Hematopoietic multipotent progenitor cell treated with erythropoietin and hydrocortisone succinate and interleukin-3 and kit ligand, for 15 days (in vitro differentiated cells): Measurements from ENCODE around the gene RARS1.
"Not testable (repeated sequence)": the region's sequence is repeated elsewhere in the genome, so short reads cannot be mapped to it uniquely, and the experiment has no call there.

Experiments used
- DNase-seq: peaks from one replicate; pipeline ENCODE4 v3.0.0-alpha.2; 2015; ENCODE audit warnings: low spot score

Gene RARS1

DNA sequence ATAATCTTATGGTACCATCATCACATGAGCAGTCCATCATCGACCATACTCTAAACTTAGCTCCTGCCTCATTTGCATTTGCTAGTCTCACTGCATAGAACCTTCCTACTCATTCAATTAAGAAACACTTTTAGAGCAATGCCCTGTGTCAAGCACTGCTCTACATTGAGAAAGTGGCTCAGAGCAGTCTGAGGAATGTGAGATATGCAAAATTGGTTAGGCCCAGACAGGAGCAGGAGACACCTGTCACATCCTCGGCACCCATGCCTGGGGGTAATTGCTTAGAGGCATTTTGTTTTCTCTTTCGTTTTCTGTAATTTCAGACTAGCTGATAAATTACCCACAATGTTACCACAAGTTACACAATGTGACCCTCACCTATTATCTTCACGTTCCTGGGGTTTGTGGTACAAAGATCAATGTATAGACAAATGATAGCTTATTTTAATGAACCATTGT lies 4.9 kb upstream of the RARS1 start:
- no peak for DNase-seq

DNA sequence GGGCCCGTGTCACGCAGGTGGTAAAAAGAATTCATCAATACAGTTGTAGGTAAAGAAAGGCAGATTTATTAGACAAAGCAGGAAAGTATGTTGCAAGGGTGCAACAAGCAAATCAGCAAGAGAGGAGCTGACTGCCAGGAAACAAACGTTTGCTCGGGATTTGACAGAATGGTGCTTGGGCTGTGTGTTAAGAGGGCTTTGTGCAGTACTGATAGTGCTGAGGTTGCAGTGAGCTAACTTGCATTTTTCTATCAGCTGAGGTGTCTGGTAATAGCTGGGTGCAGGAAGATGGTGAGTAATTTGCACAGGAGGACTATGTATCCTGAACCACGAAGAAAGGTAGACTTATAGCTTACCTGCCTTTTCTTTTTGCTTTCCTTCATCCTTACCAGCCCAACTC lies 3.9 kb upstream of the RARS1 start:
- no peak for DNase-seq

DNA sequence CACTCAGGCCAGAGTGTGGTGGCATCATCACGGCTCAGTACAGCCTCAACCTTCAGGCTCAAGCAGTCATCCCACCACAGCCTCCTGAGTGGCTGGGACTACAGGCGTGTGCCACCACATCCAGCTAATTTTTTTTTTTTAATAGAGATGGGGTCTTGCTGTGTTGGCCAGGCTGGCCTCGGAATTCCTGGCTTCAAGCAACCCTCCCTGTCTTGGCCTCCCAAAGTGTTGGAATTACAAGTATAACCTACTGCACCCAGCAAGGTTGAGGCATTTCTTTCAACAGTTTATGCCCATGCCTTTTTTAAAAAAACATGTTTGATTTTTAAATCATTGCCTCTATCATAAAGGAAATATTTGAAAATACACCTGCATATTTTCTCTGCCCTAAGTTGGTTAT lies 2.8 kb downstream of the RARS1 start:
- DNase-seq, result no peak

DNA sequence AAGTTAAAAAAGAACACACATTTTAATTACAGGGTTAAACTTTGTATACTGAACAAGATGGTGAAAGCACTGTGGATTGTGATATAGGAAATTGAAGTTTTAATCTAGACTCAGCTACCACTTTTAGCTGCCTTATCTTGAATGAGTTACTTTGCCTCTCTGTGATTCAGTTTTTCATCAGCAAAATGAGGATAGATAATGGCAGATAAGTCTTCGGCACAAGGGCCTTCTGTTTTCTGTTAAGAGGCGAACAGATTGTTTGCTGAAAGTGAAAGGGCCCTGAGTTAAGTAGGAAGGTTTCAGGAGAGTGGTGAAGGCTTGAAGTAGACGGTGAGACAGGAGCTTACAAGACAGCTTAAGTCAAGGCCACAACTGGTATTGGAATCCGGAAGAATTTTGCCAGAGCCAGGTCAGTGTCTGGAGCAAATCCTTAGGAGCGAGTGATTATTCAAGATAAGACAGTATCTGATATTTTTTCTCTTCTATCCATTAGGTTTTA lies 7.8 kb downstream of the RARS1 start:
- no peak for DNase-seq

DNA sequence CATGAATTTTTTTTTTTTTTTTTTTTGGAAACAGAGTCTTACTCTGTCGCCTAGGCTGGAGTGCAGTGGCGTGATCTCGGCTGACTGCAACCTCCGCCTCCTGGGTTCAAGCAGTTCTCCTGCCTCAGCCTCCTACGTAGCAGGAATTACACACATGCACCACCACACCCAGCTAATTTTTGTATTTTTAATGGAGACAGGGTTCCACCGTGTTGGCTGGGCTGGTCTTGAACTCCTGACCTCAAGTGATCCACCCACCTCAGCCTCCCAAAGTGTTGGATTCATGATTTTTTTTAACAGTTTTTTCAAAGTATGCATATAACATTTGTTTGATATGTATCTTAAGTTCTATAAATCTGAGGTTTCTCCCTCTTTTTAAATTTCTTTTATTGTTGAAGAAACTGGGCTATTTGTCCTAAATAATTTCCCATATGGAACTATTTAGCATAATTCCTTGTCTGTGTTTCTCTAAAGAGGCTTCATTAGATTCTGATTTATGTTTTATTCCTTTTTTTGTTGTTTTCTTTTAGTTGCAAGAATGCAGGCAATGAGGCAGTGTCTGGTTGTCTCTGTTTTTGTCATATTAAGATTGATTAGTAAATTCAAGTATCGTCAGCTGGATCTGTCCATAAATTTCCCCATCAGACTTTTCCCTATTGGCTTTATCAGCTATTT lies 16.4 kb downstream of the RARS1 start:
- DNase-seq, result no peak

DNA sequence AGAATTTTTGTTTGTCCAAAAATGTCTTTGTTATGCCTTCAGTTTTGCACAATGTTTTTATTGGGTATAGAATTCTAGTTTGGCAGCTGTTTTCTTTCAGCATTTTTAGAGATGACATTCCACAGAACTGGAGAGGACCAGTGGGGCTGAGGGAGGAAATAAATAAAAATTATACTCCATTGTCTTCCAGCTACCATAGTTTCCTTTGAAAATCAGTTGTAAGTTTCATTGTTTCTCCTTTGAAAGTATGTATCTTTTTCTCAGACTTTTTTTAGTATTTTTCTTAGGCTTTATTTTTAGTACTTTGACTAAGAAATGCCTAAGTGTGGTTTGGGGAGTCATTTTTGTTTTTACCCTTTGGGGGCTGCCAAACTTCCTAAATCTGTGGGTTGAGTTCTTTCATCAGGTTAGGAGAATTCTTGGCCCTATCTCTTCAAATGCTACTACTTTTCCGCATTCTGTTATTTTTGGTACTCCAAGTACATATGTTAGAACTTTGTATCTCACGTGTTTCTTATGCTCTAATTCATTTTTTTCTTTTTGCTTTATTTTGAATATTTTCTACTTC lies 27.7 kb downstream of the RARS1 start:
- no peak for DNase-seq

DNA sequence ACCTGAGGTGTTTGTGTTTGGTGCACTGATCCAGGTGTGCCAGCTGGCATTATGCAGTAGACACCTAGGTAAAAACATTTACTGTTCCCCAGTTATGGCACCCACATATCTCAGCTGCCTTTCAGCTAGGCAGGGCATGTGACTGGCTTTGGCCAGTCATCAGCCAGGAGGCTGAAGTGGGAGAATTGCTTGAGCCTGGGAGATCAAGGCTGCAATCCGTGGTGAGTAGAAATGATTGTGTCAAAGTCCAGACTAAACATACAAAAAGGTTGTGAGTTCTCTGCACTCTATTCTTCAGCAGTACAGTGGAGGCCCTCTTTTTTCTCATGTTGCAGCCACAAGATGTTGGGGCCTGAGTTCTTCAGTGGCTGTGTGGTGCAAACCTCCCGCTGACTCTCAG lies 39.6 kb downstream of the RARS1 start:
- no peak for DNase-seq

DNA sequence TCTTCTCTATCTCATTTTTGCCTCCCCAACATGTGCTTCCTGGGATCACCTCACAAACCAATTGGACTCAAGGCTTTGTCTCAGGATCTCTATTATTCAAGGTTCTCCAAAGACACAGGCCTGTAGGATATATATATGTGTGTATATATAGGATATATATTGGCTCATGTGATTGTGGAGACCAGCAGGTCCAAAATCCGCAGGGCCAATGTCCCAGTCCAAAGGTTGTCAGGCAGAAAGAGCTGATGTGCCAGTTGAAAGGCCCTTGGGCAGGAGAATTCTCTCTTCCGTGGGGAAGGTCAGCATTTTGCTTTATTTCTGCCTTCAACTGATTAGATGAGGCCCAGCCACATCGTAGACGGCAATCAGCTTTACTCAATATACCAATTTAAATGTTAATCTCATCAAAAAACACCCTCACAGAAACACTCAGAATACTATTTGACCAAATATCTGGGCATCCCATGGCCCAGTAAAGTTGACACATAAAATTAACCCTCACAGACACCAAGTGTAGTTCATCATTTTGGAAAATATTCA lies 41.6 kb downstream of the RARS1 start:
- no peak for DNase-seq

DNA sequence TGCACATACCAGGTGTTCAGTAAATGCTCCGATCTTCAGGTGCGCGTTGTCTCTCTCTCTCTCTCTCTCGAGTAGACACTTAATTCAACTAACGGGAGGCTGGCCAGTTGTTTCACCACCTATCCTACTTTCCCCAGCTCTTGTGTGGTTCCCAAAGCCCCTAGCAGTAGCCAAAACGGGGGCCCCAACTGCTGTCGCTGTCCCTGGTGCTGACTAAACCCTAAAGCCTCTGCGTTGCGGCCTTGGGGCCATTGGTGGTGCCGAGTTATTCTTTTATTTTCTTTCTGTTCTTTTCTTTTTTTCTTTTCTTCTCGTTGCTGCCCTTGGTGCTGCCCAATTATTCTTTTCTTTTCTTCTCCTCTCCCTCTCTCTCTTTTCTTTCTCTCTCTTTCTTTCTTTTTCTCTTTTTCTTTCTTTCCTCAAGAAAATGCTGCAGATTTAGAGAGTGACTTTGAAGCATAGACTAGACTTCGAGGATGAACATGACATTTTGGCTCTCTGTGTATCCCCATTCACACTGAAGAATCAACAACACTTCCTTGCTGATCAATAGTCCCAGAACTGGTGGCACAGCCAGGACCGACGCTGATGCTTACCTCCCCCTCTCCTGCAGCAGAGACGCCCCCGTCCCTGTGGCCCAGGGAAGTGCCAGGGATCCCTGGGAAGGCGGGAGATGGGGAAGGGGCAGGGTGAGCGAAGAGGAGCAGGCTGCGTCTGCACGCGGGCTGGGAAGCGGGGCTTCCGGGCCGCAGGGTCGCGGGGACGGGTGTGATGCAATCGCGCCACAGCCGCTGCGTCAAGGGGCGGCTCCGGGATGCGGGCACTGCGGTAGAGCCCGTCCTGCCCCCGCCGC lies 42.5 kb downstream of the RARS1 start, which contains the start of gene FBLL1:
FBLL1 (plus strand) TSS at position 785 of the 853 bp plus-strand sequence. CDS start 200 bp downstream, outside the sequence.
- no peak for DNase-seq

DNA sequence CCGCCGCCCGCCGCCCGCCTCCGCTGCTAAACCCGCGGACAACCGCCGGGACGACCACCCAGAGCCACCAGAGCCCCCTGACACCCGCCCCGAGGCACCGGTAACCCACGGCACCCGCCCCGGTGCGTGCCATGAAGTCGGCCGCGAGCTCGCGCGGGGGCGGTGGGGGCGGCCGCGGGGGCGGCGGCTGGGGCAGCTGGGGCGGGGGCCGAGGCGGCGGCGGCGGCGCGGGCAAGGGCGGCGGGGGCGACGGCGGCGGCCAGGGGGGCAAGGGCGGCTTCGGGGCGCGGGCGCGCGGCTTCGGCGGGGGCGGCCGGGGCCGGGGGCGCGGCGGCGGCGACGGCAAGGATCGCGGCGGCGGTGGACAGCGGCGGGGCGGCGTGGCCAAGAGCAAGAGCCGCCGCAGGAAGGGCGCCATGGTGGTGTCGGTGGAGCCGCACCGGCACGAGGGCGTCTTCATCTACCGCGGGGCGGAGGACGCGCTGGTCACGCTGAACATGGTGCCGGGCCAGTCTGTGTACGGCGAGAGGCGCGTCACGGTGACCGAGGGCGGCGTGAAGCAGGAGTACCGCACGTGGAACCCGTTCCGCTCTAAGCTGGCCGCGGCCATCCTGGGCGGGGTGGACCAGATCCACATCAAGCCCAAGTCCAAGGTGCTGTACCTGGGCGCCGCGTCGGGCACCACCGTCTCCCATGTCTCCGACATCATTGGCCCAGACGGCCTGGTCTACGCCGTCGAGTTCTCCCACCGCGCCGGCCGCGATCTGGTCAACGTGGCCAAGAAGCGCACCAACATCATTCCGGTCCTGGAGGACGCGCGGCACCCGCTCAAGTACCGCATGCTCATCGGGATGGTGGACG lies 43.3 kb downstream of the RARS1 start:
- no peak for DNase-seq

DNA sequence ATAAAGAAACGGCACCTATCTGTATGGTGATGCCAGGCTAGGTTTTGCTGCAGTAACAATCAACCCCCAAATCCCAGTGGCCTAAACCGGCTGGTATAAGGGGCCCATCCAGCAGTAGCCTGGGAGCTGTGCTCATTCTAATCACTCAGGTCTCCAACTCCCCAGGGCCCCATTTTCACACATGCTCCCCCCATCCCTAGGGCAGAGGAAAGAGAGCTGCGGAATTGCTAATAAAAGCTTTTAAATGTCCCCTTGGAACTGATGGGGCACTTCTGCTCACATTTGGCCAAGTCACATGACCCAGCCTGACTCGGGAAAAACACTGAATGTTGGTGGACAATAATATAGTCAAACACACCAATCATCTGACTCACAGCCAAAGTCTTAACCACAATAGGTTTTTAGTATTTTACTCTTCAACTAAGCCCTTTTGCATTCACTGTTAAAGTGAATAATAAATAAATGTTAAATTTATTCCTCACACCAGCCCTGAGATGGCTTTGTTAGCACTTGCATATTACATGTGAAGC lies 44.4 kb downstream of the RARS1 start:
- no peak for DNase-seq

DNA sequence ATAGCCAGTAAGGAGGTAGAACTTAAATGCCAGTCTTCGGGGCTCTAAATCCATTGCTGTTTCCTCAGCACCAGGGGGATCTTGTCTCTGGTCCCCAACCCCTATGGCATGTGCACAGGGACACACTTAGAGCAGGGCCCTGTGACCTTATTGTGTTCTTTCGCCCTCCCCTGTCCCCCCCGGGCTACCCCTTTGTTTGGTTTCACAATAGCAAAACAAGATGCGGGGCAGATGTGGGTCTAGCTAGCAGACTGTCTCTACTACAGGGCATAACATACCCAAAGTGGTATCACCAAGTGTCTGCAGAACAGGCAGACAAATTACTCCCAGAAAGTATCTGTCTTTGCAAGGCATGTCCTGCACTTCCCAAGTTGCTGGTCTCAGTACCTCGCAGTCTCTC lies 44.9 kb downstream of the RARS1 start:
- no peak for DNase-seq

DNA sequence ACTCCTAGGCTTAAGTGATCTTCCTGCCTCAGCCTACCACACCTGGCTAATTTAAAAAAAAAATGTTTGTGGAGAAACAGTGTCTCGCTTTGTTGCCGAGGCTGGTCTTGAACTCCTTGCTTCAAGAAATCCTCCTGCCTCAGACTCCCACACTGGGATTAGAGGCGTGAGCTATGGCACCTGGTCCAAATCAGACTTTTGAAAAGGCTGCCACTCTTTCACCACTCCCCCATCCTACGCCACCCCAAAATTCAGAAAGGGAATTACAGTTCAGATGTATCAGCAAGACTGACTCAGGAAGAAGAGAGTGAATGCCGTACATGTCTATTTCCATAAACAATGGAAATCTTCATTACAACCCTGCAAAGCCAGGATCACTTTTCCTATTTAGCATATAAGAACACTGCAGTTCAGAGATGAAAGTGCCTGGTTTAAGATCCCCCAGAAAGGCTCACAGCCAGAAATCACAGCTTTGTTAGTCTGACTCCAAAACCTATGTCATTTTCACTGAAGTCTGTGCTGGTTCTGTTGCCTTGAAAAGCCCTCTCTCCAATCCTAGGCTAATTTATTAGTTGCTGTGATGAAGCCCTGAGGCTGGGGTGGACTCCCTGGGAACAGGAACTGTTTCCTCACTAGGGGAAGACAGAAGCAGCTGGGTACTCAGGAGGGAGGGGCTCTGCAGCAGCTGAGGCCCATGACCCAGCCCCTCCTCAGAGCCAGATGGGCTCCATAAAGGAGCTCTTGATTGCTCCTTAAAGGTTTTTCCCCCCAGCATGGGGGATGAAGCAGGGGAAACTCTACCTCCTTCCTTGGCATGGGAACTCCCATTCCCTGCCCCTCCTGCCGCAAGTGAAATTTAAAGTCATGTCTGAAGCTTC lies 46.0 kb downstream of the RARS1 start:
- DNase-seq, result no peak

DNA sequence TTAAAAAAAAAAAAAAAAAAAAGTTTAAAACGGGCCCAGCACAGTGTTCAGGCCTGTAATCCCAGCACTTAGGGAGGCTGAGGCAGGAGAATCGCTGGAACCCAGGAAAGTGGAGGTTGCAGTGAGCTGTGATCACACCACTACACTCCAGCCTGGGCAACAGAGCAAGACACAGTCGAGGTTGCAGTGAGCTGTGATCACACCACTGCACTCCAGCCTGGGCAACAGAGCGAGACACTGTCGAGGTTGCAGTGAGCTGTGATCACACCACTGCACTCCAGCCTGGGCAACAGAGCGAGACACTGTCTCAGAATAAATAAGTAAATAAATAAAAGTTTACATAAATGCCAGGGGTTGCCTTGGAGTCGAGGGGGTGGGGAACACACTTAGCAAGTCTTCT lies 48.1 kb downstream of the RARS1 start:
- DNase-seq, result not testable (repeated sequence)

DNA sequence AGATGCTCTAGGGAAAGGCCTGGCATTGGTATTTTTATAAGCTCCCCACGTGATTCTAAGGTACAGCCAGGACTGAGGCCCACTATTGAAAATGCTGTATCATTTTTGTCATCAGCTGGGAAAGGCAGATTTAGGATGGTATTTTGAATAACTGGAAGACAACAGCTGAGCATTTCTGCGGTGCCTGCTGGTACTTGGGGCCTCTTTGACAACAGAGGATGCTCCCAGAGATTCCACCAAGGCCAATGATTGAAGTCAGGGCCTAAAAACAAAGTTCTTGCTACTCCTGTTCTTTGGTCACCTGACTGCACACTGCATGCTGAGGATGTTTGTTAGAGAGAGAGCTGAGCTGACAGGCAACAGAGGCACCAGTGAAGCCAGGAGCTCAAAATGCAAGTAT lies 50.9 kb downstream of the RARS1 start:
- no peak for DNase-seq

DNA sequence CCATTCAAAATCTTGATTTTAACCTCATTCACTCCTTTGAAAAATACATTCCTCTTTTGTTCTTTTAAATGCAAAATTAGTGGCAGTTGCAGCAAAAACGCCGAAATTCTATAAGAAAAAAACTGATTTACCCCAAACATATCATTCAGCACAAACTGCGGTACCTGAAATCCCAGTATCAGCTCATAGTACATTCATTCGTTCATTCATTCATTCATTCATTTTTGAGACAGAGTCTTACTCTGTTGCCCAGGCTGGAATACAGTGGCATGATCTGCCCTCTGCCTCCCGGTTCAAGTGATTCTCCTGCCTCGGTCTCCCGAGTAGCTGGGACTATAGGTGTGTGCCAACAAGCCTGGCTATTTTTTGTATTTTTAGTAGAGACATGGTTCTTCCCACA lies 63.3 kb downstream of the RARS1 start:
- DNase-seq, result no peak

DNA sequence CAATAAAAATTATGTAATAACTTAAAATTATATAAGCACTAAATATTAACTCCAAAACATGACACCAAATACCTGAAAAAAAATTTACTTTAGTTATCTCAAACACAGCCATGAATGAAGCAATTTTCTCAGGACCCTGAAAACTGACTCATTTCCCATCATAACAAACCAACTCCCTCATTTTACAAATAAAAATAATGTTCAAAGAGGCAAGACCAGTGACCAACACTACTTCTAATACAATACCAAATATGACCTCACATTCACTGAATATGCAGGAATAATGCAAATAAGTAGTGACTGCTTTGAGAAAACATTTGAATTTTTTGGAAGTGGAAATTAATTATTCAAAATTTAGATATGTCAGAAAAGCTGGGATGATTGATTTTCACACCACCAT lies 64.4 kb downstream of the RARS1 start:
- DNase-seq, result no peak

DNA sequence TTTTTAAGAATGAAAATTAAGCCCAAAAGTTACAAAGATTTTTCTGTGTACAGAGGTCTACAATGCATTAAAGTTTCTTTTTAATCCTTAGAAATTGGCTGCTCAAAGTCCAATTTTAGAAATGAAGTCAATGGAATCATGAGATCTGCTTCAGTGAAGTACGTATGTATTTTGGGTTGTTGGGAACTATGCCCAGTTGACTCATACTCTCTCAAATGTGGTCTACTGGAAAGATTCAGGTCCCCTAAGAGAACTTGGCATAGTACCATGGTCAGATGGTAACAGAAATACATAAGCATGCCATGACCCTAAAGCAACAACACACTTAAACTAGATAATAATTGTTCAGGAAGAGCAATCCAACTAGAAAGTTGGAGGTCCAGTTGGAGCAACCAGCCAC lies 65.9 kb downstream of the RARS1 start:
- DNase-seq, result no peak

DNA sequence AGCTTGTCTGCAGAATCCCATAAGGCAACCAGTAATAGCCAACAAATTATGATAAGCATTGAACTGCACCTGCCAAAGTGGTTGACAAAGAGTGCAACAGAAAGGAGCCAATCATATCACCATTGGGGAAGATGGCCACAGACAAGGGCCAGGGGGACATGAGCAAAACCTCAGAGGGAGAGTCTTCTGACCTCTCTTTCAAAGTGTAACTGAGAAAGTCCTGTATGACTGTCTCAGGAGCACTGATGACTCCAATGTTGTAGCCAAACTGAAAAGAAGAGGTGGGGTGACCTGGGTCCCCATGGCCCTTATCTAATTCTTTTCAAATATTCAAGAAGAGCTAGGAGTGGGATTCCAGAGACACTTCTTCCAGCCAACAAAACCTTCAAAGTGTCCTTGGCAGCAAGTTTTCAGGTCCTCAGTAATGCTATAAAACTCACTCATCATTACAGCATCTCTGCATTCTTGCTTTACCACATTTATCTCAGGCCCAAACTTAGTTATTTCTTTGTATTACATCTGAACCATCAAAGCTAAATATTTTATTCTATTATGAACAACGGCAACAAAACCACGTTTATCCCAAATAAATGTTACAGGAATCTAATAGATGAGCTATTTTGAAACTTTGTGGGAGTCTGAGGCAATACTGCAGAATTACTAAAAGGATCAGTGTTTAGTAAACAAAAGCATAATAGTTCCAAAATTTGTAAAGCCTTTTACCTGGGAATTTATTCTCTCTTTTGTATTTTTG lies 67.3 kb downstream of the RARS1 start:
- no peak for DNase-seq

DNA sequence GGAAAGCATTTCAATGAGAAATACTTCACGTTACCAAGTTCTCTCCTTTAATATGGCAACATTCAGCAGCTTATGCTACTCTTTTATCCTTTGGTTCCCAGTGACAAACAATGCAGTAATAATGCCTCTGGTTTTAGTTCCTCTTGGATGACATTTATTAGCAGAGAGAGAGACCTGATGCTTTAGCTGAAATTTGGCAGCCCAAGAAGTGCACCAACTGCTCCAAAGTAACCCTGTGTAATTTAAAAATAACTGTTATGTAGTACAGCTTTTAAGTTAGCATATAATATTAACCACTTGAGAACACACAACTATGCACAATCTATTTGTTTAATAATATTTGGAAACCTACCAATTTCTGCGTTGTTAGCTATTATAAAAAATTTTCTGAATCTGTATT lies 71.1 kb downstream of the RARS1 start:
- no peak for DNase-seq
